Activated effector memory CD4-positive, alpha-beta T cell treated with Interleukin-2 at 50 U/mL for 16 hours (primary cell): ENCODE data around the gene UCP3.

ENCODE experiments used
- DNase-seq: peaks from one replicate; pipeline ENCODE4 v3.0.0-alpha.2; 2020

UCP3 gene

GRCh38 chr11:73950869-73951710 lies 57.8 kb downstream of the UCP3 start, which contains the start of gene DNAJB13:
DNAJB13 (plus strand) TSS chr11:73951026; CDS start chr11:73951070, 44 bp downstream.
- DNase-seq, result no peak
